HepG2 (cell line): ENCODE data around the gene NEAT1. TPM values are rescaled to one million over a fixed set of nuclear protein-coding genes. Genes with fewer than 3 reads are reported as not detected.

Experiments
- ARNT ChIP-seq: fragments of 450-650 bp; IDR thresholded peaks from 2 replicates; pipeline ENCODE4 v1.6.1; 2017
- CREB1 ChIP-seq, 2 experiments: fragments of 450-650 bp in 1 of 2; IDR thresholded peaks; 2 replicates each; pipeline ENCODE4 v1.6.1; 2016 to 2017; ENCODE audit warnings: control low read depth in 1 of 2, mild to moderate bottlenecking in 1 of 2, missing compliant biosample characterization in 1 of 2, missing genetic modification characterization in 1 of 2
- CSRNP1 ChIP-seq: sonication (generic); formaldehyde crosslinking; IDR thresholded peaks from 2 replicates; pipeline ENCODE4 v1.8.1; 2023; ENCODE audit warnings: mild to moderate bottlenecking, missing genetic modification reagents
- ELF4 ChIP-seq: sonication (generic); formaldehyde crosslinking; IDR thresholded peaks from 2 replicates; pipeline ENCODE4 v1.5.0; 2020; ENCODE audit warnings: missing genetic modification reagents, mild to moderate bottlenecking, moderate library complexity, borderline replicate concordance
- GATAD1 ChIP-seq: IDR thresholded peaks from 2 replicates; pipeline ENCODE4 v1.6.1; 2016; ENCODE audit warnings: missing genetic modification reagents, missing compliant biosample characterization
- GPN1 ChIP-seq: sonication (generic); formaldehyde crosslinking; IDR thresholded peaks from 2 replicates; pipeline ENCODE4 v1.5.1; 2020; ENCODE audit warnings: missing genetic modification reagents, borderline replicate concordance
- HES4 ChIP-seq: sonication (generic); formaldehyde crosslinking; IDR thresholded peaks from 2 replicates; pipeline ENCODE4 v1.9.0; 2021; ENCODE audit warnings: mild to moderate bottlenecking, missing genetic modification reagents, borderline replicate concordance
- HNRNPK ChIP-seq: fragments of 200-400 bp; formaldehyde crosslinking; IDR thresholded peaks from 2 replicates; pipeline ENCODE4 v1.6.1; 2018; ENCODE audit warnings: low read length, low read depth, moderate library complexity, mild to moderate bottlenecking; ENCODE audit not compliant: poor library complexity, severe bottlenecking
- NFKBIZ ChIP-seq: IDR thresholded peaks from 2 replicates; pipeline ENCODE4 v1.6.1; 2018; ENCODE audit warnings: missing genetic modification reagents, missing compliant biosample characterization
- NFYC ChIP-seq: IDR thresholded peaks from 2 replicates; pipeline ENCODE4 v1.6.1; 2016; ENCODE audit warnings: missing genetic modification reagents, missing compliant biosample characterization
- NR2F1 ChIP-seq, 2 experiments: fragments of 450-650 bp in 1 of 2; formaldehyde crosslinking in 1 of 2; IDR thresholded peaks; 2 replicates each; pipeline versions ENCODE4 v1.5.0 to v1.6.1; 2016 to 2020; ENCODE audit warnings: mild to moderate bottlenecking in 1 of 2, missing compliant biosample characterization in 1 of 2, missing genetic modification reagents in 1 of 2, moderate library complexity in 1 of 2
- PAF1 ChIP-seq: IDR thresholded peaks from 2 replicates; pipeline ENCODE4 v1.6.1; 2016; ENCODE audit warnings: missing genetic modification reagents, missing compliant biosample characterization
- POLR2A ChIP-seq, 2 experiments: IDR thresholded peaks; 2 replicates each; pipeline ENCODE4 v1.6.1; 2011; ENCODE audit warnings: low read depth in 2 of 2, low read length in 2 of 2, mild to moderate bottlenecking in 1 of 2, moderate library complexity in 1 of 2; ENCODE audit not compliant: insufficient read depth in 1 of 2
- SIN3A ChIP-seq: IDR thresholded peaks from 2 replicates; pipeline ENCODE4 v1.6.1; 2011; ENCODE audit warnings: low read depth, mild to moderate bottlenecking, control low read depth, low read length, borderline replicate concordance
- SMYD3 ChIP-seq: sonication (generic); formaldehyde crosslinking; IDR thresholded peaks from 2 replicates; pipeline ENCODE4 v1.8.1; 2023; ENCODE audit warnings: mild to moderate bottlenecking, missing genetic modification reagents
- SP5 ChIP-seq: IDR thresholded peaks from 2 replicates; pipeline ENCODE4 v1.6.1; 2016; ENCODE audit warnings: low read depth, borderline replicate concordance
- STAT5B ChIP-seq: sonication (generic); formaldehyde crosslinking; IDR thresholded peaks from 2 replicates; pipeline ENCODE4 v1.4.0; 2020; ENCODE audit warnings: missing genetic modification reagents
- ZBTB21 ChIP-seq: sonication (generic); formaldehyde crosslinking; IDR thresholded peaks from 2 replicates; pipeline ENCODE4 v1.4.0; 2020; ENCODE audit warnings: missing genetic modification reagents
- ZFP41 ChIP-seq: sonication (generic); formaldehyde crosslinking; IDR thresholded peaks from 2 replicates; pipeline ENCODE4 v1.4.0; 2020; ENCODE audit warnings: mild to moderate bottlenecking, missing genetic modification reagents, borderline replicate concordance
- ZNF143 ChIP-seq: sonication (generic); formaldehyde crosslinking; IDR thresholded peaks from 2 replicates; pipeline ENCODE4 v1.4.0; 2020; ENCODE audit warnings: missing genetic modification reagents
- ZNF224 ChIP-seq: sonication (generic); formaldehyde crosslinking; IDR thresholded peaks from 2 replicates; pipeline ENCODE4 v1.5.0; 2020; ENCODE audit warnings: mild to moderate bottlenecking, missing genetic modification reagents
- ZNF235 ChIP-seq: sonication (generic); formaldehyde crosslinking; IDR thresholded peaks from 2 replicates; pipeline ENCODE4 v1.8.1; 2023; ENCODE audit warnings: mild to moderate bottlenecking, missing genetic modification reagents, borderline replicate concordance
- ZNF275 ChIP-seq: sonication (generic); formaldehyde crosslinking; IDR thresholded peaks from 2 replicates; pipeline ENCODE4 v1.8.0; 2022; ENCODE audit warnings: missing genetic modification reagents, mild to moderate bottlenecking, inconsistent platforms, borderline replicate concordance
- ZNF510 ChIP-seq: sonication (generic); formaldehyde crosslinking; IDR thresholded peaks from 2 replicates; pipeline ENCODE4 v1.4.0; 2020; ENCODE audit warnings: low read depth, mild to moderate bottlenecking, missing genetic modification reagents
- ZNF713 ChIP-seq: sonication (generic); formaldehyde crosslinking; IDR thresholded peaks from 2 replicates; pipeline ENCODE4 v1.4.0; 2020; ENCODE audit warnings: mild to moderate bottlenecking, missing genetic modification reagents
- ZXDC ChIP-seq: sonication (generic); formaldehyde crosslinking; IDR thresholded peaks from 2 replicates; pipeline ENCODE4 v1.5.0; 2020; ENCODE audit warnings: mild to moderate bottlenecking, missing genetic modification reagents
- polyA plus RNA-seq, 8 experiments: library from polyadenylated mRNA; depleted of rRNA in 3 of 8; stranded (reverse) in 7 of 8; unstranded in 1 of 8; fragments of >200 nt; fragmentation: Illumina TruSeq in 4 of 8; extraction: Trizol in 4 of 8; gene quantifications; 2 replicates each; pipeline versions ENCODE4 v1.2.1 to v1.2.3, GENCODE V29; 2011 to 2016; ENCODE audit warnings: low read depth in 4 of 8, missing spikeins in 1 of 8, mixed read lengths in 1 of 8; ENCODE audit not compliant: insufficient read depth in 1 of 8
- total RNA-seq, 5 experiments: library from RNA; depleted of rRNA; stranded (reverse); fragments of >200 nt; fragmentation: Illumina TruSeq; extraction: Trizol; gene quantifications; 2 replicates each; pipeline ENCODE4 v1.2.3, GENCODE V29; 2016; ENCODE audit warnings: low read depth in 1 of 5

NEAT1 gene
- total and polyA plus RNA-seq, 2 of the 13 experiments (the other 11 are each of a cell fraction or from before 2014, with no cell fraction given), result 20.5 to 41.2 TPM

GRCh38 chr11:65420979-65421793 is 1.4 kb upstream of the NEAT1 start (continued):
- peak; percentile 89; the same call in 1 of the 2 replicates for TF ChIP-seq NFKBIZ (CRISPR knock-in tag)
- no peak; the same call in 1 of the 2 replicates for TF ChIP-seq SIN3A
- TF ChIP-seq ELF4 (CRISPR knock-in tag), result no peak
- TF ChIP-seq ZNF713 (CRISPR knock-in tag), result no peak
- no peak for TF ChIP-seq ZNF224 (CRISPR knock-in tag)
- TF ChIP-seq ZNF275 (CRISPR knock-in tag), result 0 out of 2 replicates have a peak, but pooled peaks have one; percentile 16
- TF ChIP-seq ZBTB21 (CRISPR knock-in tag), result no peak; the same call in 1 of the 2 replicates
- no peak for TF ChIP-seq ZFP41 (CRISPR knock-in tag)
- no peak for TF ChIP-seq GPN1 (CRISPR knock-in tag)
- TF ChIP-seq ZNF510, result no peak
- TF ChIP-seq ZNF143 (CRISPR knock-in tag), result no peak; the same call in 1 of the 2 replicates
- TF ChIP-seq STAT5B (CRISPR knock-in tag), result no peak
- peak in 1 of 2 experiments; percentile 91; a peak in 2 of 4 replicates for TF ChIP-seq POLR2A (IDR thresholded peaks at IDR 0.05; ENCODE audit: insufficient read depth in 1 of 2, low read depth in 2 of 2, low read length in 2 of 2)
- TF ChIP-seq ARNT, result no peak
- peak; percentile 41 for TF ChIP-seq SP5 (CRISPR knock-in tag)
- no peak for TF ChIP-seq HNRNPK
- TF ChIP-seq PAF1, result no peak; the same call in 1 of the 2 replicates
- no peak for TF ChIP-seq HES4 (CRISPR knock-in tag)
- TF ChIP-seq NR2F1 (CRISPR knock-in tag; IDR thresholded peaks at IDR 0.05), result peak in 1 of 2 experiments; percentile 14; a peak in 1 of 4 replicates
- no peak for TF ChIP-seq SMYD3 (CRISPR knock-in tag)
- no peak for TF ChIP-seq ZNF235 (CRISPR knock-in tag)
- peak; percentile 72 for TF ChIP-seq GATAD1
- peak; percentile 44; the same call in 1 of the 2 replicates for TF ChIP-seq CSRNP1 (CRISPR knock-in tag)
- TF ChIP-seq ZXDC (CRISPR knock-in tag), result peak; percentile 76
- peak; percentile 63 for TF ChIP-seq CREB1 (IDR thresholded peaks at IDR 0.05)
- no peak for TF ChIP-seq CREB1 (CRISPR knock-in tag; IDR thresholded peaks at IDR 0.05)
- TF ChIP-seq NFYC, result no peak
